ENCODE results near the gene TMEM192. TPM values are rescaled to one million over a fixed set of nuclear protein-coding genes. Genes with fewer than 3 reads are reported as not detected.

Gene TMEM192
- total and polyA plus RNA-seq, 2 experiments from 2014 or later, result 6.9 to 10.8 TPM

DNA sequence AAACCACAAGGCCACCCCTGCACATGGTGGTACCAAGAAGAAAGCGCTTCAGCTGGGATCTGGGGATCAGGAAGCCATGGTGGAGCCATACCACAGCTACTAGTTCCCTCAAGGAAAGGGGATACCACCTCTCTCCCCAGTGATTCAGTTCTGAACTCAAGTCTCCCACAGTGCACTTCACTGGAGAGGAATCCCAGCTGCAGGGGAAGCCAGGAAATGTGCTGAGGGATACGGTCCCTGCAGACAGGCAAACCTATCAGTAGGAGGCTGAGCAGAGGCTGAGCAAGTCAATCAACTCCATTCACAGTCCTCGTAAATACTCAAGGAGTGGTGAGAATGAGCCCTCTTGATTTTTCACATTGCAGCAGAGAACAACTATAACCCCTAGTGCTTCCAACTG lies 11.0 kb downstream of the TMEM192 start:
- Mint-ChIP-seq H3K4me1 (no peaks in the 10 kb centered on the region), H3K9me3 (no peaks in the 10 kb centered on the region), H3K27ac (no peak overlapping the region), H3K4me3 (no peak overlapping the region), H3K36me3 (ENCODE audit: low read depth) (peaks cover 20% of the 10 kb centered on the region), H3K27me3 (ENCODE audit: insufficient read depth, low read depth, poor library complexity) (peaks cover 3% of the 10 kb centered on the region)
- Histone ChIP-seq H3K27ac (ENCODE audit: low read depth) (no peak overlapping the region), H3K4me1 (ENCODE audit: insufficient read depth) (no peaks in the 10 kb centered on the region), H3K27me3 (ENCODE audit: insufficient read depth) (no peaks in the 10 kb centered on the region), H3K4me2 (no peak overlapping the region), H2AFZ (no peak overlapping the region), H3K9me2 (ENCODE audit: insufficient read depth) (no peaks in the 10 kb centered on the region), H4K20me1 (replicated peaks; ENCODE audit: insufficient read depth) (0 out of 2 replicates have a peak, but pooled peaks cover 7% of the 10 kb centered on the region), H3F3A (replicated peaks; ENCODE audit: low read depth) (no peaks in the 10 kb centered on the region), H3K4me3 (no peak overlapping the region), H3K36me3 (ENCODE audit: insufficient read depth) (no peaks in the 10 kb centered on the region; the same call in 1 of the 2 replicates), H3K79me2 (replicated peaks; ENCODE audit: insufficient read depth) (no peaks in the 10 kb centered on the region)
- no peak for ATAC-seq
- DNase-seq (ENCODE audit: low spot score), result no peak
- TF ChIP-seq, protein P1, sequence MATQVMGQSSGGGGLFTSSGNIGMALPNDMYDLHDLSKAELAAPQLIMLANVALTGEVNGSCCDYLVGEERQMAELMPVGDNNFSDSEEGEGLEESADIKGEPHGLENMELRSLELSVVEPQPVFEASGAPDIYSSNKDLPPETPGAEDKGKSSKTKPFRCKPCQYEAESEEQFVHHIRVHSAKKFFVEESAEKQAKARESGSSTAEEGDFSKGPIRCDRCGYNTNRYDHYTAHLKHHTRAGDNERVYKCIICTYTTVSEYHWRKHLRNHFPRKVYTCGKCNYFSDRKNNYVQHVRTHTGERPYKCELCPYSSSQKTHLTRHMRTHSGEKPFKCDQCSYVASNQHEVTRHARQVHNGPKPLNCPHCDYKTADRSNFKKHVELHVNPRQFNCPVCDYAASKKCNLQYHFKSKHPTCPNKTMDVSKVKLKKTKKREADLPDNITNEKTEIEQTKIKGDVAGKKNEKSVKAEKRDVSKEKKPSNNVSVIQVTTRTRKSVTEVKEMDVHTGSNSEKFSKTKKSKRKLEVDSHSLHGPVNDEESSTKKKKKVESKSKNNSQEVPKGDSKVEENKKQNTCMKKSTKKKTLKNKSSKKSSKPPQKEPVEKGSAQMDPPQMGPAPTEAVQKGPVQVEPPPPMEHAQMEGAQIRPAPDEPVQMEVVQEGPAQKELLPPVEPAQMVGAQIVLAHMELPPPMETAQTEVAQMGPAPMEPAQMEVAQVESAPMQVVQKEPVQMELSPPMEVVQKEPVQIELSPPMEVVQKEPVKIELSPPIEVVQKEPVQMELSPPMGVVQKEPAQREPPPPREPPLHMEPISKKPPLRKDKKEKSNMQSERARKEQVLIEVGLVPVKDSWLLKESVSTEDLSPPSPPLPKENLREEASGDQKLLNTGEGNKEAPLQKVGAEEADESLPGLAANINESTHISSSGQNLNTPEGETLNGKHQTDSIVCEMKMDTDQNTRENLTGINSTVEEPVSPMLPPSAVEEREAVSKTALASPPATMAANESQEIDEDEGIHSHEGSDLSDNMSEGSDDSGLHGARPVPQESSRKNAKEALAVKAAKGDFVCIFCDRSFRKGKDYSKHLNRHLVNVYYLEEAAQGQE (IDR thresholded peaks at IDR 0.05; ENCODE audit: unreplicated experiment), result no peak

DNA sequence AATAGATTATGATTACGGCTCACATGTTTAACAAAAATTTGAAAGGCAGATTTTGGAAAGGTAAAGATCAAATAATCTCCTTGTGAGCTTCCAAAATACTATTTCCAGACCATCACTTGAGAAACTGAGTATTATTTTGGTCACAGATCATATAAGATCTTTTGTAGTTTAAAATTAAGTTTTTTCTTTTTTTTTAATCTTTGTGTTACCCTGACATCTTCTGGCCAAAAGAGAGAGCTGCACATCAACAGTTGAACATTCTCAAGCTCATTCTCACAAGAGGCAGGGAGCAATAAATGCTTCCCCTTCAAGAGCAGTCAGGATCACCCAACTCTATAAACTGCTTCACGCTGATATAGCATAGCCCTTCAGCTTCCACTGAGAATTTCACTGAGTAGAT lies 15.9 kb downstream of the TMEM192 start:
- Histone ChIP-seq H3K4me2 (no peak overlapping the region), H2AFZ (no peak overlapping the region), H3K36me3 (ENCODE audit: insufficient read depth) (no peaks in the 10 kb centered on the region; the same call in 1 of the 2 replicates), H3K27ac (ENCODE audit: low read depth) (no peak overlapping the region), H3K4me3 (no peak overlapping the region), H4K20me1 (replicated peaks; ENCODE audit: insufficient read depth) (0 out of 2 replicates have a peak, but pooled peaks cover 7% of the 10 kb centered on the region), H3F3A (replicated peaks; ENCODE audit: low read depth) (no peaks in the 10 kb centered on the region), H3K9me2 (ENCODE audit: insufficient read depth) (no peaks in the 10 kb centered on the region), H3K79me2 (replicated peaks; ENCODE audit: insufficient read depth) (no peaks in the 10 kb centered on the region), H3K4me1 (ENCODE audit: insufficient read depth) (no peaks in the 10 kb centered on the region), H3K27me3 (ENCODE audit: insufficient read depth) (no peaks in the 10 kb centered on the region)
- peaks cover 18% of the 10 kb centered on the region for H3K36me3 Mint-ChIP-seq (ENCODE audit: low read depth)
- peak; percentile 56 for DNase-seq (ENCODE audit: low spot score)
- H3K27ac Mint-ChIP-seq, result 0 out of 2 replicates have a peak overlapping the region, but pooled peaks have one; percentile 74
- H3K4me1 Mint-ChIP-seq, result no peaks in the 10 kb centered on the region
- H3K4me3 Mint-ChIP-seq, result no peak overlapping the region
- peaks cover 1% of the 10 kb centered on the region for H3K27me3 Mint-ChIP-seq (ENCODE audit: insufficient read depth, low read depth, poor library complexity)
- ATAC-seq, result peak; percentile 72
- TF ChIP-seq, protein P2, sequence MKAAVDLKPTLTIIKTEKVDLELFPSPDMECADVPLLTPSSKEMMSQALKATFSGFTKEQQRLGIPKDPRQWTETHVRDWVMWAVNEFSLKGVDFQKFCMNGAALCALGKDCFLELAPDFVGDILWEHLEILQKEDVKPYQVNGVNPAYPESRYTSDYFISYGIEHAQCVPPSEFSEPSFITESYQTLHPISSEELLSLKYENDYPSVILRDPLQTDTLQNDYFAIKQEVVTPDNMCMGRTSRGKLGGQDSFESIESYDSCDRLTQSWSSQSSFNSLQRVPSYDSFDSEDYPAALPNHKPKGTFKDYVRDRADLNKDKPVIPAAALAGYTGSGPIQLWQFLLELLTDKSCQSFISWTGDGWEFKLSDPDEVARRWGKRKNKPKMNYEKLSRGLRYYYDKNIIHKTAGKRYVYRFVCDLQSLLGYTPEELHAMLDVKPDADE (IDR thresholded peaks at IDR 0.05), result no peak
- TF ChIP-seq, protein P3, sequence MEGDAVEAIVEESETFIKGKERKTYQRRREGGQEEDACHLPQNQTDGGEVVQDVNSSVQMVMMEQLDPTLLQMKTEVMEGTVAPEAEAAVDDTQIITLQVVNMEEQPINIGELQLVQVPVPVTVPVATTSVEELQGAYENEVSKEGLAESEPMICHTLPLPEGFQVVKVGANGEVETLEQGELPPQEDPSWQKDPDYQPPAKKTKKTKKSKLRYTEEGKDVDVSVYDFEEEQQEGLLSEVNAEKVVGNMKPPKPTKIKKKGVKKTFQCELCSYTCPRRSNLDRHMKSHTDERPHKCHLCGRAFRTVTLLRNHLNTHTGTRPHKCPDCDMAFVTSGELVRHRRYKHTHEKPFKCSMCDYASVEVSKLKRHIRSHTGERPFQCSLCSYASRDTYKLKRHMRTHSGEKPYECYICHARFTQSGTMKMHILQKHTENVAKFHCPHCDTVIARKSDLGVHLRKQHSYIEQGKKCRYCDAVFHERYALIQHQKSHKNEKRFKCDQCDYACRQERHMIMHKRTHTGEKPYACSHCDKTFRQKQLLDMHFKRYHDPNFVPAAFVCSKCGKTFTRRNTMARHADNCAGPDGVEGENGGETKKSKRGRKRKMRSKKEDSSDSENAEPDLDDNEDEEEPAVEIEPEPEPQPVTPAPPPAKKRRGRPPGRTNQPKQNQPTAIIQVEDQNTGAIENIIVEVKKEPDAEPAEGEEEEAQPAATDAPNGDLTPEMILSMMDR (conservative IDR thresholded peaks at IDR 0.05; ENCODE audit: low read depth in 2 of 2), result peak; percentile 65 to 72
- H3K9me3 Mint-ChIP-seq, result no peaks in the 10 kb centered on the region

All from GM23338 (cell line).